Tibial nerve (tissue), 4 donors: ENCODE data around the gene ADAD2. TPM values are rescaled to one million over a fixed set of nuclear protein-coding genes. Genes with fewer than 3 reads are reported as not detected.

ENCODE experiments used
- DNase-seq, 2 donors: peaks; one replicate each; pipeline ENCODE4 v3.0.0-alpha.2; 2019; ENCODE audit warnings: low spot score in 2 of 2
- H3K27ac ChIP-seq, 4 donors: fragments of 200-600 bp; sonication (generic) in 3 of 4; one replicate each; pipeline ENCODE4 v1.5.1; 2017 to 2019; ENCODE audit warnings: mild to moderate bottlenecking in 1 of 4
- H3K27me3 ChIP-seq, 2 donors: fragments of 200-600 bp; sonication (generic) in 1 of 2; one replicate each; pipeline versions ENCODE4 v1.5.1 to v1.6.0; 2017 to 2019
- H3K36me3 ChIP-seq, 3 donors: fragments of 200-600 bp; sonication (generic); one replicate each; pipeline ENCODE4 v1.5.1; 2018 to 2019
- H3K4me1 ChIP-seq, 4 donors: fragments of 200-600 bp; sonication (generic) in 3 of 4; one replicate each; pipeline ENCODE4 v1.5.1; 2017 to 2019
- H3K4me3 ChIP-seq, 4 donors: fragments of 200-600 bp; sonication (generic) in 3 of 4; one replicate each; pipeline ENCODE4 v1.5.1; 2017 to 2019; ENCODE audit warnings: mild to moderate bottlenecking in 1 of 4, moderate library complexity in 1 of 4
- H3K9me3 ChIP-seq, 4 donors: fragments of 200-600 bp; sonication (generic) in 3 of 4; one replicate each; pipeline ENCODE4 v1.5.1; 2017 to 2019
- EP300 ChIP-seq, 2 donors: sonication (generic); formaldehyde crosslinking; IDR thresholded peaks; one replicate each; pipeline ENCODE4 v1.6.1; 2017; ENCODE audit warnings: antibody characterized with exemption in 2 of 2, mild to moderate bottlenecking in 1 of 2
- POLR2A ChIP-seq, 2 donors: fragments of 450-650 bp; IDR thresholded peaks; one replicate each; pipeline ENCODE4 v1.6.1; 2017; ENCODE audit warnings: antibody characterized with exemption in 2 of 2, mild to moderate bottlenecking in 2 of 2, moderate library complexity in 2 of 2
- WGBS, 2 donors: methylation state at CpG; one replicate each; pipeline ENCODE4 v1.1.5; 2018; 5-methylcytosine and 5-hydroxymethylcytosine counted together
- total RNA-seq, 4 donors: library from RNA; depleted of rRNA; stranded (reverse); fragments of >200 nt; gene quantifications; one replicate each; pipeline ENCODE4 v1.1.0, GENCODE V29; 2016
- TF ChIP-seq, protein P1 (sequence below), 5 experiments: fragments of 200-600 bp in 3 of 5; fragments of 450-650 bp in 2 of 5; sonication (generic) in 3 of 5; IDR thresholded peaks; one replicate each; pipeline ENCODE4 v1.5.1; 2016 to 2019; ENCODE audit warnings: antibody characterized with exemption in 5 of 5, mild to moderate bottlenecking in 3 of 5, moderate library complexity in 2 of 5

The ADAD2 gene
- total RNA-seq, 4 donors from 2014 or later, result 1.2 TPM; not detected in 3

DNA sequence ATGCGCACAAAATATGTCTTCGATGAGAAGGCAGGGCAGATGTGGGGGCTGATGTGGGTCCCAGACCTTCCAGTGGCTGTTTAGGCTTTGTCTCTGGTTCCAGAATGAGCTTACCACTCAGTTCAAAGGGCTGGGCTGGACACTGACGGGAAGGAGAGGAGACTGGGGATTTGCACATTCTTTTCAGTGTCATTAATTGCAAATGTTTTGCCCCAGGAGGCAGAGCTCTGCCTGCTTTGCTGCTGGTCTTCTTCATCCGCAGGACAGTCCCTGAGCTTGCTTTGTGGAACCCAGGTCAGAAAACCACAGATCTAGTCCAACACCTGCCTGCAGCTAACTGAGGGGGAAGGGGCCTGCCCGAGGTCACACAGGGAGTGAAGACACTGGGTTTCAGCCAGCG is 28.0 kb downstream of the ADAD2 start:
- no peak overlapping the region for H3K27ac ChIP-seq
- DNase-seq, result no peak
- TF ChIP-seq, protein P1, sequence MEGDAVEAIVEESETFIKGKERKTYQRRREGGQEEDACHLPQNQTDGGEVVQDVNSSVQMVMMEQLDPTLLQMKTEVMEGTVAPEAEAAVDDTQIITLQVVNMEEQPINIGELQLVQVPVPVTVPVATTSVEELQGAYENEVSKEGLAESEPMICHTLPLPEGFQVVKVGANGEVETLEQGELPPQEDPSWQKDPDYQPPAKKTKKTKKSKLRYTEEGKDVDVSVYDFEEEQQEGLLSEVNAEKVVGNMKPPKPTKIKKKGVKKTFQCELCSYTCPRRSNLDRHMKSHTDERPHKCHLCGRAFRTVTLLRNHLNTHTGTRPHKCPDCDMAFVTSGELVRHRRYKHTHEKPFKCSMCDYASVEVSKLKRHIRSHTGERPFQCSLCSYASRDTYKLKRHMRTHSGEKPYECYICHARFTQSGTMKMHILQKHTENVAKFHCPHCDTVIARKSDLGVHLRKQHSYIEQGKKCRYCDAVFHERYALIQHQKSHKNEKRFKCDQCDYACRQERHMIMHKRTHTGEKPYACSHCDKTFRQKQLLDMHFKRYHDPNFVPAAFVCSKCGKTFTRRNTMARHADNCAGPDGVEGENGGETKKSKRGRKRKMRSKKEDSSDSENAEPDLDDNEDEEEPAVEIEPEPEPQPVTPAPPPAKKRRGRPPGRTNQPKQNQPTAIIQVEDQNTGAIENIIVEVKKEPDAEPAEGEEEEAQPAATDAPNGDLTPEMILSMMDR (IDR thresholded peaks at IDR 0.05), result no peak
- TF ChIP-seq POLR2A (IDR thresholded peaks at IDR 0.05), result no peak
- no peak for TF ChIP-seq EP300 (IDR thresholded peaks at IDR 0.05)
- no peaks in the 10 kb centered on the region for H3K27me3 ChIP-seq
- no peaks in the 10 kb centered on the region for H3K9me3 ChIP-seq
- no peaks in the 10 kb centered on the region for H3K36me3 ChIP-seq
- WGBS, 2 donors, result 66 to 78% methylated on average over 6 of the region's 6 CpGs
- H3K4me3 ChIP-seq, result no peak overlapping the region
- no peaks in the 10 kb centered on the region for H3K4me1 ChIP-seq

DNA sequence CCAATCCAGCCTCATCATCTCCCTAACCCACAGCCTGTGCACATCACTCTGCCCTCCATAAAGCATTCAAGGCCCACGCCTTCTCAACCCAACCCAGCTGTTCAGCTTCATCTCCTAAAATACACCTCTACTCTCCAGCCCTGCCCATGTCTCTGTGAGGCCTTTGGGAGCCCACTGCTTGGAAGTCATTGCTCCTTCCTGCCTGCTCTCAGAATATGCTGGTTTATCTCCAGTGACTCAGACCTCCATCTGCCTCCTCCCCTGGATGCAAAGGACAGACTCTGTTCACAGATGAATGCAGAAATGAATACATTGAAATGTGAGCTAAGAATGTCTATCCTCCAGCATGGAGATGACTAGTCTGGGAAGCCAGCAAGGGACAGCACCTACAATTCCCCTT is 29.9 kb downstream of the ADAD2 start:
- Histone ChIP-seq H3K27ac (no peak overlapping the region), H3K4me3 (no peak overlapping the region), H3K4me1 (no peaks in the 10 kb centered on the region), H3K36me3 (no peaks in the 10 kb centered on the region), H3K9me3 (no peaks in the 10 kb centered on the region), H3K27me3 (no peaks in the 10 kb centered on the region)
- TF ChIP-seq EP300 (IDR thresholded peaks at IDR 0.05) (no peak), POLR2A (IDR thresholded peaks at IDR 0.05) (no peak)
- TF ChIP-seq, protein P1 (IDR thresholded peaks at IDR 0.05), result no peak
- WGBS, 2 donors, result 94 to 100% methylated on average over 1 of the region's 1 CpG
- no peak for DNase-seq

DNA sequence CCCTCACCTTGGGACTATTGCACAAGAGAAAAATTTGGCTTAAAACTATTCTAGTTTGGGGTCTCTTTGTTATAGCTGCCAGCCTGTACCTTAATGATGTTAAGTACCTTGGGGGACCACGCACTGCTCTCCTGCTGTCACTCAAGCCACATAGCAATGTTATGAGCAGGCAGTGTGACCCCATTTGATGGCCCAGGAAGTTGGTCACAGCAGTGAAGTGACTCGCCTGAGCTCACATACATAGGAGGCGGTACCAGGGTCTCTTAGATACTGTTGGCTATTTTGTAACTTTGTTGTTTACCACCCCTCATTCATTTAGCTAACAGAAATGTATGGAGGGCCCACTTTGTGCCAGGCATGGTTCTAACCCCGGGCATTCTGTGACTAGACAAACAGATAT is 32.5 kb downstream of the ADAD2 start:
- TF ChIP-seq EP300 (IDR thresholded peaks at IDR 0.05), result no peak
- TF ChIP-seq POLR2A (IDR thresholded peaks at IDR 0.05), result no peak
- TF ChIP-seq, protein P1 (IDR thresholded peaks at IDR 0.05), result no peak
- H3K9me3 ChIP-seq, result no peaks in the 10 kb centered on the region
- 74 to 85% methylated on average over 4 of the region's 4 CpGs for WGBS, 2 donors
- no peak for DNase-seq
- H3K4me3 ChIP-seq, result no peak overlapping the region
- H3K27me3 ChIP-seq, result no peaks in the 10 kb centered on the region
- no peaks in the 10 kb centered on the region for H3K36me3 ChIP-seq
- no peak overlapping the region for H3K27ac ChIP-seq
- H3K4me1 ChIP-seq, result peaks cover 0 to 13% (median 8%) of the 10 kb centered on the region in 4 donors

DNA sequence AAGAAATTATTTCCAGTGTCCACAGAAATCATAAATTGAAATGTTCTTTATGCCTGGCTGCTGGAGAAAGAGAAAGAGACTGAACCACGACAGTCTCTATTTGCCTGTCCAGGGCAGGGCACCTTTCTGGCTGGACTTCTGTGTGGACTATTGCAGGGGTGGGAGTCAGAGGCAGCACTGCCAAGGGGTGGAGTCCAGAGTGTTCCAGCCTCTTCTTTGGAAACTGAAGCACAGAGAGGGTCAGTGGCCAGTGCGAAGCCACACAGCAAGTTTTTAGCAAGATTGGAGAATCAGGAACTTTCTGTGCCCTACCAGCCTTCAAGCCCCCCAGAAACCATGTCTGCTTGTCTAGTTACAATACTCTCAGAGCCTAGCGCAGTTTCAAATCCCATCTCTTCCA is 33.6 kb downstream of the ADAD2 start:
- WGBS, 2 donors, result 92 to 97% methylated on average over 3 of the region's 3 CpGs
- no peak overlapping the region for H3K27ac ChIP-seq
- H3K4me1 ChIP-seq, result peaks cover 0 to 16% (median 10%) of the 10 kb centered on the region in 4 donors
- H3K27me3 ChIP-seq, result no peaks in the 10 kb centered on the region
- TF ChIP-seq POLR2A (IDR thresholded peaks at IDR 0.05) (no peak), EP300 (IDR thresholded peaks at IDR 0.05) (no peak)
- TF ChIP-seq, protein P1 (IDR thresholded peaks at IDR 0.05), result no peak
- DNase-seq, result no peak
- no peak overlapping the region for H3K4me3 ChIP-seq
- H3K36me3 ChIP-seq, result no peaks in the 10 kb centered on the region
- H3K9me3 ChIP-seq, result no peaks in the 10 kb centered on the region

DNA sequence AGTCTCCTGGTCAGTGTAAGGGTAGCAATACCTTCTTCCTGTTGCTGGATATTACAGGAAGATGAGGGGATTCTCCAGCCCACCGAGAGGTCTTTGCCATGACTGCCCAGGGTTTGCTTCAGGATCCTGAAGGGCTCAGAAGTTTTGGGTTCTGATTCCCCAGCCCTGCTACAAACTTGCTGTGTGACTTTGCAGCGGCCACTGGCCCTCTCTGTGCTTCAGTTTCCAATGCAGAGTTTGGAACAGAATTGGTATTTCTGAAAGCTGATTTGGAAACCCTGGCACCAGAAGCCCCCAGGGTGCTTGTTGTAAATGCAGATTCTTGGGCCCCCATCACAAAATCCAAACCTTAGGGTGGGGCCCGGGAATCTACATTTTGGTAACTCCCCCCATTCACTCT is 34.2 kb downstream of the ADAD2 start:
- H3K4me3 ChIP-seq, result no peak overlapping the region
- H3K27ac ChIP-seq, result no peak overlapping the region
- no peaks in the 10 kb centered on the region for H3K27me3 ChIP-seq
- no peaks in the 10 kb centered on the region for H3K9me3 ChIP-seq
- H3K4me1 ChIP-seq, result peaks cover 0 to 16% (median 10%) of the 10 kb centered on the region in 4 donors
- H3K36me3 ChIP-seq, result no peaks in the 10 kb centered on the region
- DNase-seq, result no peak
- WGBS, 2 donors, result 83 to 92% methylated on average over 3 of the region's 3 CpGs
- no peak for TF ChIP-seq EP300 (IDR thresholded peaks at IDR 0.05)
- no peak for TF ChIP-seq POLR2A (IDR thresholded peaks at IDR 0.05)
- TF ChIP-seq, protein P1 (IDR thresholded peaks at IDR 0.05), result no peak
